Measurements from ENCODE around the gene ZNF296.

DNA sequence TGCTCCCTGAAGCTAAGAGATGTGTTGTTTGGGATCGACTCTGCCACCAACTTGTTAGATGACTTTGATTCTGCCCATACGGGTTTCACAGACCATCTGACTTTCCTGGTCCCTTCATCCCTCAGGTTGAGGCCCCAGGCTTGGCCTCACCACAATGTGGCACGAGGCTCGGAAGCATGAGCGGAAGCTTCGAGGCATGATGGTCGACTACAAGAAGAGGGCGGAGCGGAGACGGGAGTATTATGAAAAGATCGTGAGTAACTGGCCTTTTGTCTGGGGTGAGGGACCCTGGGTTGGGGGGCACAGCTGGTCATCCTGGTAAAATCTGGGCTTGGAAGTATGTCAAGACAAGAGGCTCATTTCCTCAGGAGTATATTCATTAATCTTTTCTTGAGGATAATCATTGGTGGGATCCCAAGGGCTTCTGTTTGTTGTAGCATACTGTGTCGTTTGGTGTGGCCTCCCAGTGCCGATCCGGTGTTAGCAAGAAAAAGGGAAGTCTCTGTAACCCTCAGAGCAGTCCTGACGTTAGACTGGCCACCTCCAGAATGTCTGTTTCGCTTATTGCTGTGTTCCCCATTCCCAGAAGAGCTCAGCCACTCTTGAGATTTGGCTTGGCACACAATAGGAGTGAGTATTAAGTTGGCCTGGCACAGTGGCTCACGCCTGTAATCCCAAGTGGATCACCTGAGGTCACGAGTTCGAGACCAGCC, 36.1 kb downstream of the ZNF296 start:
- no peak for TF ChIP-seq EZH2 (IDR thresholded peaks at IDR 0.05; ENCODE audit: insufficient read depth, low read length)
- TF ChIP-seq, protein P1, sequence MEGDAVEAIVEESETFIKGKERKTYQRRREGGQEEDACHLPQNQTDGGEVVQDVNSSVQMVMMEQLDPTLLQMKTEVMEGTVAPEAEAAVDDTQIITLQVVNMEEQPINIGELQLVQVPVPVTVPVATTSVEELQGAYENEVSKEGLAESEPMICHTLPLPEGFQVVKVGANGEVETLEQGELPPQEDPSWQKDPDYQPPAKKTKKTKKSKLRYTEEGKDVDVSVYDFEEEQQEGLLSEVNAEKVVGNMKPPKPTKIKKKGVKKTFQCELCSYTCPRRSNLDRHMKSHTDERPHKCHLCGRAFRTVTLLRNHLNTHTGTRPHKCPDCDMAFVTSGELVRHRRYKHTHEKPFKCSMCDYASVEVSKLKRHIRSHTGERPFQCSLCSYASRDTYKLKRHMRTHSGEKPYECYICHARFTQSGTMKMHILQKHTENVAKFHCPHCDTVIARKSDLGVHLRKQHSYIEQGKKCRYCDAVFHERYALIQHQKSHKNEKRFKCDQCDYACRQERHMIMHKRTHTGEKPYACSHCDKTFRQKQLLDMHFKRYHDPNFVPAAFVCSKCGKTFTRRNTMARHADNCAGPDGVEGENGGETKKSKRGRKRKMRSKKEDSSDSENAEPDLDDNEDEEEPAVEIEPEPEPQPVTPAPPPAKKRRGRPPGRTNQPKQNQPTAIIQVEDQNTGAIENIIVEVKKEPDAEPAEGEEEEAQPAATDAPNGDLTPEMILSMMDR (IDR thresholded peaks at IDR 0.05; ENCODE audit: insufficient read depth, low read depth, low read length): no peak
